Gastroesophageal sphincter (tissue), 4 donors: ENCODE results near the gene CDH4. TPM values are rescaled to one million over a fixed set of nuclear protein-coding genes. Genes with fewer than 3 reads are reported as not detected.

Experiments used
- ATAC-seq: fragments of 150-250 bp; one replicate; pipeline ENCODE4 v1.9.1; 2016; ENCODE audit warnings: mild to moderate bottlenecking, moderate library complexity
- H3K27ac ChIP-seq, 4 donors: fragments of 200-600 bp; sonication (generic) in 3 of 4; 1 replicate in 3 of 4; 2 replicates in 1 of 4; pipeline ENCODE4 v1.5.1; 2016 to 2019
- H3K27me3 ChIP-seq: fragments of 200-600 bp; sonication (generic); one replicate; pipeline ENCODE4 v1.5.1; 2019
- H3K36me3 ChIP-seq, 2 donors: fragments of 200-600 bp; sonication (generic); one replicate each; pipeline ENCODE4 v1.5.1; 2019; ENCODE audit warnings: control low read depth in 1 of 2
- H3K4me1 ChIP-seq, 3 donors: fragments of 200-600 bp; sonication (generic); 1 replicate in 2 of 3; 2 replicates in 1 of 3; pipeline ENCODE4 v1.5.1; 2016 to 2019; ENCODE audit warnings: control low read depth in 2 of 3
- H3K4me3 ChIP-seq, 2 donors: fragments of 200-600 bp; sonication (generic); one replicate each; pipeline ENCODE4 v1.5.1; 2019; ENCODE audit warnings: mild to moderate bottlenecking in 1 of 2, moderate library complexity in 1 of 2
- H3K9me3 ChIP-seq, 3 donors: fragments of 200-600 bp; sonication (generic); one replicate each; pipeline ENCODE4 v1.5.1; 2017 to 2019; ENCODE audit warnings: control low read depth in 2 of 3
- EP300 ChIP-seq: sonication (generic); formaldehyde crosslinking; IDR thresholded peaks from one replicate; pipeline ENCODE4 v1.6.1; 2017; ENCODE audit warnings: antibody characterized with exemption, mild to moderate bottlenecking
- POLR2A ChIP-seq, 2 donors: fragments of 450-650 bp; IDR thresholded peaks; one replicate each; pipeline ENCODE4 v1.6.1; 2017; ENCODE audit warnings: antibody characterized with exemption in 2 of 2, mild to moderate bottlenecking in 2 of 2, moderate library complexity in 1 of 2
- POLR2AphosphoS5 ChIP-seq: sonication (generic); formaldehyde crosslinking; IDR thresholded peaks from one replicate; pipeline ENCODE4 v1.6.1; 2017; ENCODE audit warnings: antibody characterized with exemption
- WGBS, 2 donors: methylation state at CpG; one replicate each; pipeline ENCODE4 v1.1.5; 2018; ENCODE audit warnings: low coverage in 1 of 2; 5-methylcytosine and 5-hydroxymethylcytosine counted together
- total RNA-seq, 4 donors: library from RNA; depleted of rRNA; stranded (reverse); fragments of >200 nt; gene quantifications; one replicate each; pipeline ENCODE4 v1.1.0, GENCODE V29; 2016
- TF ChIP-seq, protein P1 (sequence below), 4 experiments: fragments of 200-600 bp in 2 of 4; fragments of 450-650 bp in 2 of 4; sonication (generic) in 1 of 4; IDR thresholded peaks; one replicate each; pipeline ENCODE4 v1.5.1; 2017 to 2019; ENCODE audit warnings: antibody characterized with exemption in 4 of 4, mild to moderate bottlenecking in 2 of 4, moderate library complexity in 2 of 4

Gene CDH4
- total RNA-seq, 4 donors from 2014 or later = under 0.01 to 1.5 (median 0.42) TPM; not detected in 1

DNA sequence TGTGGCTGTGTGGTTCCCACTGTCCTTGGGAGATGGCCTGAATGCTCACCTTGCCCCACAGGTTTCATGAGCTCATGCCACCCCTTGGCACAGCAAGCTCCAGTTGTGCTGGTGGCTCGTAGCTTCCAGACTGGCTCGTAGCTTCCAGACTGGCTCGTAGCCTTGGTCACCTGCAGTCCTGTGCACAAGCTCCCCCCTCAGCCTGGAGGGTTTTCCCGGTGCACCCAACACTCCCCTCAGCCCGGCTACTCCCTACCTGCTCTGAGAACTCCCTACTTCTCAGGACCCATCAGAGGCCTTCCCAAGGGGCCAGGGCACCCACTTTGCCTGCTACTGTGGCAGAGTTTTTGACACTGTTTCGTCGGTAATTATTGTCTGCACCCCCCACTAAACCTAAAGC, 528.0 kb downstream of the CDH4 start:
- Histone ChIP-seq H3K36me3 (no peaks in the 10 kb centered on the region), H3K4me1 (no peaks in the 10 kb centered on the region), H3K4me3 (no peak overlapping the region), H3K27ac (no peak overlapping the region), H3K9me3 (peaks cover 0 to 30% (median 0%) of the 10 kb centered on the region in 3 donors), H3K27me3 (peaks cover 33% of the 10 kb centered on the region)
- TF ChIP-seq EP300 = no peak
- no peak for TF ChIP-seq POLR2AphosphoS5
- TF ChIP-seq, protein P1, sequence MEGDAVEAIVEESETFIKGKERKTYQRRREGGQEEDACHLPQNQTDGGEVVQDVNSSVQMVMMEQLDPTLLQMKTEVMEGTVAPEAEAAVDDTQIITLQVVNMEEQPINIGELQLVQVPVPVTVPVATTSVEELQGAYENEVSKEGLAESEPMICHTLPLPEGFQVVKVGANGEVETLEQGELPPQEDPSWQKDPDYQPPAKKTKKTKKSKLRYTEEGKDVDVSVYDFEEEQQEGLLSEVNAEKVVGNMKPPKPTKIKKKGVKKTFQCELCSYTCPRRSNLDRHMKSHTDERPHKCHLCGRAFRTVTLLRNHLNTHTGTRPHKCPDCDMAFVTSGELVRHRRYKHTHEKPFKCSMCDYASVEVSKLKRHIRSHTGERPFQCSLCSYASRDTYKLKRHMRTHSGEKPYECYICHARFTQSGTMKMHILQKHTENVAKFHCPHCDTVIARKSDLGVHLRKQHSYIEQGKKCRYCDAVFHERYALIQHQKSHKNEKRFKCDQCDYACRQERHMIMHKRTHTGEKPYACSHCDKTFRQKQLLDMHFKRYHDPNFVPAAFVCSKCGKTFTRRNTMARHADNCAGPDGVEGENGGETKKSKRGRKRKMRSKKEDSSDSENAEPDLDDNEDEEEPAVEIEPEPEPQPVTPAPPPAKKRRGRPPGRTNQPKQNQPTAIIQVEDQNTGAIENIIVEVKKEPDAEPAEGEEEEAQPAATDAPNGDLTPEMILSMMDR (IDR thresholded peaks at IDR 0.05) = no peak
- TF ChIP-seq POLR2A (IDR thresholded peaks at IDR 0.05) = no peak
- no peak for ATAC-seq
- 81 to 84% methylated on average over 3 to 7 of the region's 7 CpGs for WGBS, 2 donors

DNA sequence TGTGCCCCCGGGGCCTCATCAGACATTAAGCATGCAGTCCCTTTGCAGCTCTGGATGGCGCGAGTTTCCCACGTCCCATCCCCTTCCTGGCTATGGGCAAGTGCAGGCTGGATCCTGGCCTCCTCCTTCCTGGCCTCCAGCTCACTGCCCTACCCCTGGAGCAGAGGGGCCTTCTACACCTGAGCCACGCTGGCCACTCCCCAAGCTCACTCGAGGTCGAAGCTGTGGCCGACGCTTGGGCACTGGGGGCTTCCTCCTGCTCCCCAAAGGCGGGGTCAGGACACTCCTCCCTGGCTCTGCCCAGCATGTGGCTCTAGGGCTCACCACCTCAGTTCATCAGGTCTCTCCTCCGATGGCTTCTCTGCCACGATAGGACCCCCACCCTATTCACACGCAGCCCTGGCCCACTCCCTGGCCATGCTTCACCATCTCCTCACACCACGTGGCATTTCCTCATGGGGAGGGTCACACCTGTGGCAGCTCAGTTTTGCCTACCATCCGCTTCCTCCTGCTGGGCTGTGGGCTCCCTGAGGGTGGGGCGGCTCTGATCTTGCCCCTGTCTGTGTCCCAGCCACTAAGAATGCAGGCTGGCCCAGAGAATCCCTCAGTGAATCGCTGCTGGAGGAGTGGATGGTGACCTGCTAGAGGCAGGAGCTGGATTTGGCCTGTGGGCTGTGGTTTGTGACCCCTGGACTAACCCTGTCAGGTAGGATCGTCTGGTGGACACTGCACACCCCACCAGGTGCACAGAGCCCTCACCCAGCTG, 532.9 kb downstream of the CDH4 start:
- Histone ChIP-seq H3K27me3 (peaks cover 35% of the 10 kb centered on the region), H3K9me3 (peaks cover 0 to 30% (median 0%) of the 10 kb centered on the region in 3 donors), H3K4me3 (no peak overlapping the region), H3K27ac (no peak overlapping the region), H3K36me3 (no peaks in the 10 kb centered on the region), H3K4me1 (no peaks in the 10 kb centered on the region)
- 76 to 90% methylated on average over 4 to 5 of the region's 18 CpGs for WGBS, 2 donors
- TF ChIP-seq, protein P1 (IDR thresholded peaks at IDR 0.05) = no peak
- ATAC-seq = no peak

DNA sequence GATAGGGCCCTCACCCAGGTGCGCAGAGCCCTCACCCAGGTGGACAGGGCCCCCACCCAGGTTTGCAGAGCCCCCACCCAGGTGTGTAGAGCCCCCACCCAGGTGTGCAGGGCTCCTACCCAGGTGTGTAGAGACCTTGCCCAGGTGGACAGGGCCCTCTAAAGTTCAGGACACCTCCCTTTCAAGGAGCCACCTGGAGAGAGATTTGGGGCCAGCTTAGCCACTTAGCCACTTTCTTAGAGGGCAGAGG, 533.4 kb downstream of the CDH4 start:
- no peak for ATAC-seq

DNA sequence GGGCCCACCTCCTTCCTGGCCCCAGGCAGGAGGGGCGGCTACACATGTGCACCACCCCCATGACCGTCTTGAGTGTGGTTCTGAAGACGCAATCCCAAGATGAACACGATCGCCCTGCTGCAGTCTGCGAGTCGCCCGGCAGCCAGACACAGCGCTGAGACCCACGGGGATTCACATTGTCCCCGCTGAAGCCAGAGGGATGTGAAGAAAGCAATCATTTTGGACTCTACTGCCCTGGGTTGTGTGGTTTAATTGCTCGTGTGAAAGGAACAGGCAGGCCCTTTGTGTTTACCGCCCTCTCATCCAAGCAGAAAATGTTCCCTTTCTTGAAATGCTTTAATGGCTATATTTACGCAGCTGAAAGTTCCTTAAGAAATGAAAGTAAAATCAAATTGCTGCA, 534.2 kb downstream of the CDH4 start:
- WGBS, 2 donors = 50 to 91% methylated on average over 2 to 3 of the region's 14 CpGs
- Histone ChIP-seq H3K36me3 (no peaks in the 10 kb centered on the region), H3K27me3 (peaks cover 25% of the 10 kb centered on the region), H3K27ac (no peak overlapping the region), H3K9me3 (peaks cover 0 to 18% (median 0%) of the 10 kb centered on the region in 3 donors), H3K4me1 (no peaks in the 10 kb centered on the region), H3K4me3 (no peak overlapping the region)
- no peak for TF ChIP-seq POLR2A (IDR thresholded peaks at IDR 0.05)
- no peak for TF ChIP-seq EP300
- TF ChIP-seq POLR2AphosphoS5 = no peak
- TF ChIP-seq, protein P1 (IDR thresholded peaks at IDR 0.05) = no peak
- no peak for ATAC-seq

More for the DNA sequence above, 533.4 kb downstream of the CDH4 start:
- peaks cover 0 to 25% (median 0%) of the 10 kb centered on the region in 3 donors for H3K9me3 ChIP-seq
- no peak overlapping the region for H3K27ac ChIP-seq
- H3K27me3 ChIP-seq = peaks cover 30% of the 10 kb centered on the region
- no peaks in the 10 kb centered on the region for H3K4me1 ChIP-seq
- no peak overlapping the region for H3K4me3 ChIP-seq
- H3K36me3 ChIP-seq = no peaks in the 10 kb centered on the region
- TF ChIP-seq, protein P1 (IDR thresholded peaks at IDR 0.05) = no peak
- TF ChIP-seq EP300 (no peak), POLR2AphosphoS5 (no peak), POLR2A (IDR thresholded peaks at IDR 0.05) (no peak)
- no CpG with 5 or more reads among the region's 1 CpG for WGBS, 2 donors

DNA sequence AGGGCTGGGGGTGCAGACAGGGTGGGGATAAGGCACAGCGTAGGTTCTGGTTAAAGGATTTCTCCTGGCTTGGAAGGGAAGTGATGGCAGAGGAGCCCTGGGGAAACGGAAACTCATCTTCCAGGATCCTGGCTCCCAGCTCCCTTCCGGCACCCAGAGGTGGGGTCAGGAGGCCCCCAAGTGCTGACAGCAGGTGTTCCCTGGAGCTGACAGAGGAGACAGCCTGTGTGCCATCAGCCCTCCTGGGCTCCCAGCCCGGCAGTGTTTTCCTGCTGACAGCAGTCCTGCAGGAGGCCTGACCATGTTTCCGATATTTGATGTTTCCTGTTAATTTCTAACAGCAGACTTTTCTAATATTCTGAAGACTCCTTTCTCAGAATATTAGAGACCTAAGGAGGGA, 536.3 kb downstream of the CDH4 start:
- no peaks in the 10 kb centered on the region for H3K9me3 ChIP-seq
- H3K27ac ChIP-seq = no peak overlapping the region
- no peak for ATAC-seq
- H3K27me3 ChIP-seq = peaks cover 26% of the 10 kb centered on the region
- H3K4me1 ChIP-seq = no peaks in the 10 kb centered on the region
- no peak overlapping the region for H3K4me3 ChIP-seq
- no peak for TF ChIP-seq POLR2AphosphoS5
- no peak for TF ChIP-seq POLR2A (IDR thresholded peaks at IDR 0.05)
- TF ChIP-seq, protein P1 (IDR thresholded peaks at IDR 0.05) = no peak
- TF ChIP-seq EP300 = no peak
- WGBS, 2 donors = 32 to 38% methylated on average over 3 to 4 of the region's 5 CpGs
- H3K36me3 ChIP-seq = no peaks in the 10 kb centered on the region
